K562 (cell line): ENCODE results near the gene ITGAE. TPM values are rescaled to one million over a fixed set of nuclear protein-coding genes. Genes with fewer than 3 reads are reported as not detected.

Experiments used
- ATAC-seq: fragments of 200-7000 bp; cut with Tn5 transposase; 3 replicates; pipeline ENCODE4 v1.9.1; 2020; ENCODE audit warnings: moderate library complexity
- BruUV-seq: library from RNA; stranded (reverse); fragments of 400-500 nt; replicated peaks from 2 replicates; lab custom pipeline; 2021; lab: Mats Ljungman, UMichigan
- CTCF ChIA-PET: fragments of 300-600 bp; formaldehyde crosslinking; extraction: SDS; loops from one replicate; lab custom pipeline; 2021; ENCODE audit warnings: low intra/inter-chr PET ratio; lab: Yijun Ruan, JAX
- POLR2A ChIA-PET: fragments of 300-600, 350-650 bp; sonication (Branson Sonifier 250); formaldehyde crosslinking; extraction: SDS; loops from one replicate; lab custom pipeline; 2021; ENCODE audit warnings: antibody characterized with exemption, inconsistent platforms; lab: Yijun Ruan, JAX
- DNase-seq, 4 experiments: peaks; one replicate each; pipeline versions ENCODE4 v3.0.0 to v3.0.0-alpha.2; 2011 to 2018; ENCODE audit warnings: low spot score in 3 of 4, mixed read lengths in 3 of 4; ENCODE audit errors: extremely low read depth in 1 of 4
- FAIRE-seq: peaks from 2 replicates; lab custom pipeline; 2011; peaks lifted over from hg19 to GRCh38; lab: Jason Lieb, UNC
- H2AFZ ChIP-seq: 2 replicates; pipeline ENCODE4 v1.6.0; 2011; ENCODE audit warnings: low read depth, low read length, control low read depth, inconsistent platforms
- H3K27ac ChIP-seq: fragments of 200-600 bp; 3 replicates; pipeline ENCODE4 v1.8.0; 2011; ENCODE audit warnings: low read depth, mild to moderate bottlenecking, control low read depth, inconsistent platforms, low read length, moderate library complexity, mixed read lengths; ENCODE audit errors: extremely low read depth
- H3K27me3 ChIP-seq, 2 experiments: fragments of 300-600 bp in 1 of 2; 2 replicates in 1 of 2; 3 replicates in 1 of 2; pipeline versions ENCODE4 v1.6.0 to v1.8.0; 2011; ENCODE audit warnings: inconsistent platforms in 2 of 2, low read length in 2 of 2, mild to moderate bottlenecking in 1 of 2, mixed read lengths in 1 of 2, moderate library complexity in 1 of 2; ENCODE audit not compliant: control insufficient read depth in 2 of 2, insufficient read depth in 2 of 2
- H3K36me3 ChIP-seq: fragments of 300-600 bp; 3 replicates; pipeline ENCODE4 v1.8.0; 2011; ENCODE audit warnings: mild to moderate bottlenecking, low read length, inconsistent platforms; ENCODE audit not compliant: control insufficient read depth, insufficient read depth
- H3K4me1 ChIP-seq, 2 experiments: fragments of 200-600 bp in 1 of 2; replicated peaks in 1 of 2; 2 replicates in 1 of 2; 3 replicates in 1 of 2; pipeline versions ENCODE4 v1.5.1 to v1.8.0; 2011; ENCODE audit warnings: inconsistent platforms in 2 of 2, low read length in 2 of 2, mild to moderate bottlenecking in 1 of 2, mixed read lengths in 1 of 2, moderate library complexity in 1 of 2; ENCODE audit not compliant: control insufficient read depth in 2 of 2, insufficient read depth in 2 of 2
- H3K4me2 ChIP-seq: 2 replicates; pipeline ENCODE4 v1.6.1; 2011; ENCODE audit warnings: low read length, control low read depth, inconsistent platforms, mixed read lengths; ENCODE audit not compliant: insufficient read depth
- H3K4me3 ChIP-seq: fragments of 200-600 bp; sonication (generic), shearing (Covaris generic); 2 replicates; pipeline ENCODE4 v1.5.1; 2016; ENCODE audit warnings: control low read depth, inconsistent platforms
- H3K79me2 ChIP-seq: fragments of 200-600 bp; 3 replicates; pipeline ENCODE4 v1.8.0; 2011; ENCODE audit warnings: low read length, inconsistent platforms; ENCODE audit not compliant: control insufficient read depth, insufficient read depth
- H3K9ac ChIP-seq, 2 experiments: 2 replicates each; pipeline versions ENCODE4 v1.6.0 to v1.6.1; 2011; ENCODE audit warnings: low read depth in 2 of 2, low read length in 2 of 2, control low read depth in 1 of 2, inconsistent platforms in 1 of 2, mild to moderate bottlenecking in 1 of 2, mixed read lengths in 1 of 2; ENCODE audit not compliant: insufficient read depth in 1 of 2
- H3K9me1 ChIP-seq: one replicate; pipeline ENCODE4 v1.6.0; 2011; ENCODE audit warnings: inconsistent platforms, mild to moderate bottlenecking, low read length, moderate library complexity; ENCODE audit not compliant: control insufficient read depth, insufficient read depth
- H3K9me3 ChIP-seq: replicated peaks from 2 replicates; pipeline ENCODE4 v1.5.1; 2011; ENCODE audit warnings: low read depth, low read length, inconsistent platforms; ENCODE audit not compliant: control insufficient read depth, insufficient read depth
- H4K20me1 ChIP-seq: replicated peaks from 2 replicates; pipeline ENCODE4 v1.6.1; 2011; ENCODE audit warnings: low read length, inconsistent platforms, mixed read lengths; ENCODE audit not compliant: control insufficient read depth, insufficient read depth
- CBFB ChIP-seq: sonication (generic); formaldehyde crosslinking; IDR thresholded peaks from 2 replicates; pipeline ENCODE4 v1.4.0; 2020; ENCODE audit warnings: mild to moderate bottlenecking, missing genetic modification reagents
- CHCHD3 ChIP-seq: fragments of 250-450 bp; sonication (Bioruptor Pico); IDR thresholded peaks from 2 replicates; pipeline ENCODE4 v2.1.2; 2022; ENCODE audit warnings: mild to moderate bottlenecking
- HCFC1 ChIP-seq: IDR thresholded peaks from 2 replicates; pipeline ENCODE4 v1.6.1; 2012; ENCODE audit warnings: low read depth, low read length, improper control_type of control experiment
- KLF6 ChIP-seq: fragments of 250-450 bp; sonication (Bioruptor Pico); IDR thresholded peaks from 2 replicates; pipeline ENCODE4 v1.4.0; 2020; ENCODE audit warnings: mild to moderate bottlenecking, moderate library complexity, borderline replicate concordance
- POU5F1 ChIP-seq: fragments of 150-350 bp; IDR thresholded peaks from 2 replicates; pipeline ENCODE4 v1.6.1; 2014; ENCODE audit warnings: borderline replicate concordance, low read length, low read depth, mild to moderate bottlenecking; ENCODE audit not compliant: partially characterized antibody
- ZNF696 ChIP-seq: fragments of 250-450 bp; sonication (Bioruptor Pico); conservative IDR thresholded peaks from 2 replicates; pipeline ENCODE4 v1.4.0; 2020; ENCODE audit warnings: mild to moderate bottlenecking, moderate library complexity
- WGBS: fragments of 100-300 bp; shearing (Covaris generic); methylation state at CpG from one replicate; pipeline ENCODE4 v1.1.6; 2016; ENCODE audit warnings: low coverage, mixed read lengths; ENCODE audit not compliant: insufficient coverage; ENCODE audit errors: missing lambda C conversion rate; 5-methylcytosine and 5-hydroxymethylcytosine counted together
- in situ Hi-C: fragments of 300-500 bp; cut with MboI; formaldehyde crosslinking; loops from 4 replicates; pipeline ENCODE4 v1.15.0; 2018; ENCODE audit warnings: inconsistent platforms, mixed read lengths
- intact Hi-C: fragments of 100-400 bp; cut with micrococcal nuclease; formaldehyde crosslinking; loops from 2 replicates; pipeline ENCODE4 v1.14.2; 2022
- polyA plus RNA-seq, 8 experiments: library from polyadenylated mRNA; depleted of rRNA in 4 of 8; stranded (reverse) in 5 of 8; unstranded in 3 of 8; fragments of >200 nt; fragmentation: Nextera tagmentation in 2 of 8; fragmentation: Illumina TruSeq in 1 of 8; extraction: Ambion mirVana in 2 of 8; extraction: Trizol in 1 of 8; gene quantifications; 2 replicates each; pipeline versions ENCODE4 v1.2.1 to v1.2.3, GENCODE V29; 2011 to 2014; ENCODE audit warnings: inconsistent platforms in 1 of 8, missing spikeins in 1 of 8
- total RNA-seq, 7 experiments: library from RNA; depleted of rRNA in 6 of 7; stranded (reverse); fragments of >200 nt in 6 of 7; fragmentation: Illumina TruSeq in 2 of 7; extraction: Trizol in 2 of 7; gene quantifications; 2 replicates each; pipeline versions ENCODE4 v1.2.1 to v1.2.3, GENCODE V29; 2011 to 2021; ENCODE audit warnings: low replicate concordance in 1 of 7
- TF ChIP-seq, protein P1 (sequence below): fragments of 450-650 bp; formaldehyde crosslinking; IDR thresholded peaks from 2 replicates; pipeline ENCODE4 v1.4.0; 2020; ENCODE audit warnings: mild to moderate bottlenecking, moderate library complexity

ITGAE gene
- total and polyA plus RNA-seq, 9 of the 15 experiments (the other 6 are each of a cell fraction or from before 2014, with no cell fraction given), result 14.8 to 160 (median 27.0) TPM

- TF ChIP-seq, protein P1, sequence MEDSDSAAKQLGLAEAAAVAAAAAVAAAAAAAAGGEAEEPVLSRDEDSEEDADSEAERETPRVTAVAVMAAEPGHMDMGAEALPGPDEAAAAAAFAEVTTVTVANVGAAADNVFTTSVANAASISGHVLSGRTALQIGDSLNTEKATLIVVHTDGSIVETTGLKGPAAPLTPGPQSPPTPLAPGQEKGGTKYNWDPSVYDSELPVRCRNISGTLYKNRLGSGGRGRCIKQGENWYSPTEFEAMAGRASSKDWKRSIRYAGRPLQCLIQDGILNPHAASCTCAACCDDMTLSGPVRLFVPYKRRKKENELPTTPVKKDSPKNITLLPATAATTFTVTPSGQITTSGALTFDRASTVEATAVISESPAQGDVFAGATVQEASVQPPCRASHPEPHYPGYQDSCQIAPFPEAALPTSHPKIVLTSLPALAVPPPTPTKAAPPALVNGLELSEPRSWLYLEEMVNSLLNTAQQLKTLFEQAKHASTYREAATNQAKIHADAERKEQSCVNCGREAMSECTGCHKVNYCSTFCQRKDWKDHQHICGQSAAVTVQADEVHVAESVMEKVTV (CRISPR knock-in tag), result no peak
- TF ChIP-seq KLF6 (CRISPR knock-in tag) (no peak), ZNF696 (no peak), CBFB (CRISPR knock-in tag) (no peak), HCFC1 (no peak), CHCHD3 (CRISPR knock-in tag) (no peak)
- TF ChIP-seq, all 486 proteins: peak for 0
Measured at GRCh38 chr17:3800362-3801271, at the start of gene ITGAE (continued).

DNA sequence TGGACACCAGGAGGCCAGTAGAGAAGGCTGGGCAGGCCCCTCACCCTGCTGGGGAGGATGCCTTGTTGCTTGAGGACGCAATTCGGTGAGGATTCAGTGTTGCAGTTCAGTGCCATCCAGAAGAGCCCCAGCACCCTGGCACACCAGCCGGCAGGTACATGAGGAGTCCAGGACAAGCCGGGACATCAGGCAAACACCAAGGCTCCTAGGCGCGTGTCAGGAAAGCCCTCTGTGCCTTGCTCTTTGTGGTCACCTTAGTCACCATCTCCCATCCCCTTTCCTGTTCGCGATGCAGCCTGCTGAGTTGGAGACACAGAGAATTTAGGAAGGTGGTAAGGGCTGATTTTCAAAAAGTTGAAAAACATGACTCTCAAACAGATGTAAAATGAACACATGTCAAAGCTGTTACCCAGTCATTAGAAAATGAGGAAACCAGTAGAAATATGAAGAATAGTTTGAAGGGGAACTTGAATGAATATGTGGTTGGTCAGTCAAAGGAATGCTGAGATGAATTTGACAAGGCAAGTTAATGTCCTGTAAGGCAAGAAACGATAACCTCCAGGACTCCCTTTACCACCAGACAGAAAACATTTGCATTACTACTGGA is 47.3 kb upstream of the ITGAE start:
- H2AFZ ChIP-seq, result 0 out of 2 replicates have a peak overlapping the region, but pooled peaks have one; percentile 16
- no peak overlapping the region for H3K9ac ChIP-seq
- in situ Hi-C loops, result no loop called here
- no peaks in the 10 kb centered on the region for H4K20me1 ChIP-seq
- ATAC-seq, result no peak
- TF ChIP-seq POU5F1, result no peak
- CTCF ChIA-PET, result no interaction called here
- peaks cover 27% of the 10 kb centered on the region for H3K79me2 ChIP-seq
- BruUV-seq, result no TSS peak
- H3K27ac ChIP-seq, result no peak overlapping the region
- intact Hi-C loops, result loop anchor here (10.0 kb wide), 3 partner anchors 56 to 226 kb away; no protein-coding TSS in a partner anchor
- 49% methylated on average over 9 of the region's 9 CpGs for WGBS
- peaks cover 2 to 13% of the 10 kb centered on the region in 2 experiments; a peak in 4 of 5 replicates for H3K4me1 ChIP-seq
- POLR2A ChIA-PET, result no interaction called here
- no peaks in the 10 kb centered on the region for H3K9me1 ChIP-seq
- FAIRE-seq, result no peak
- no peaks in the 10 kb centered on the region for H3K9me3 ChIP-seq
- H3K4me2 ChIP-seq, result no peak overlapping the region
- peaks cover 14% of the 10 kb centered on the region; the same call in 2 of the 3 replicates for H3K36me3 ChIP-seq
- DNase-seq, result no peak
- no peak overlapping the region for H3K4me3 ChIP-seq
- H3K27me3 ChIP-seq, result peaks cover 2 to 5% of the 10 kb centered on the region in 2 experiments; a peak in 2 of 5 replicates
